Measurements from ENCODE around the gene ZNF555.
"Not testable (repeated sequence)": the region's sequence is repeated elsewhere in the genome, so short reads cannot be mapped to it uniquely, and the experiment has no call there.

ZNF555 gene

GRCh38 chr19:2869618-2870017 lies 28.3 kb downstream of the ZNF555 start:
- Histone ChIP-seq H3K27ac (no peak overlapping the region), H3K4me1 (ENCODE audit: control insufficient read depth in 1 of 2, insufficient read depth in 1 of 2, low read depth in 1 of 2, low read length in 1 of 2) (peaks cover 4% of the 10 kb centered on the region in 2 experiments), H3K4me3 (ENCODE audit: low read depth in 1 of 2, low read length in 1 of 2) (no peak overlapping the region), H3K36me3 (no peaks in the 10 kb centered on the region), H3K27me3 (no peaks in the 10 kb centered on the region), H3K9me3 (no peaks in the 10 kb centered on the region)
- TF ChIP-seq CTCF (IDR thresholded peaks at IDR 0.05) = no peak

- H3K4me3 ChIP-seq (ENCODE audit: low read depth in 1 of 2, low read length in 1 of 2); H3K27me3 ChIP-seq; H3K36me3 ChIP-seq; H3K4me1 ChIP-seq (ENCODE audit: control insufficient read depth in 1 of 2, insufficient read depth in 1 of 2, low read depth in 1 of 2, low read length in 1 of 2); H3K27ac ChIP-seq: not testable (repeated sequence)
- peaks cover 12% of the 10 kb centered on the region for H3K9me3 ChIP-seq
Observed at GRCh38 chr19:2872175-2872574, 30.9 kb downstream of the ZNF555 start.

- peaks cover 22% of the 10 kb centered on the region for H3K9me3 ChIP-seq
- no peak for TF ChIP-seq CTCF (IDR thresholded peaks at IDR 0.05)
- H3K36me3 ChIP-seq = no peaks in the 10 kb centered on the region
- no peaks in the 10 kb centered on the region for H3K27me3 ChIP-seq
- H3K4me3 ChIP-seq (ENCODE audit: low read depth in 1 of 2, low read length in 1 of 2) = no peak overlapping the region
- peaks cover 4% of the 10 kb centered on the region in 2 experiments for H3K4me1 ChIP-seq (ENCODE audit: control insufficient read depth in 1 of 2, insufficient read depth in 1 of 2, low read depth in 1 of 2, low read length in 1 of 2)
- no peak overlapping the region for H3K27ac ChIP-seq
Observed at GRCh38 chr19:2877398-2878331, 36.4 kb downstream of the ZNF555 start.

GRCh38 chr19:2883686-2884439 lies 42.6 kb downstream of the ZNF555 start:
- Histone ChIP-seq H3K9me3 (no peaks in the 10 kb centered on the region), H3K4me3 (ENCODE audit: low read depth in 1 of 2, low read length in 1 of 2) (no peak overlapping the region), H3K27me3 (no peaks in the 10 kb centered on the region), H3K4me1 (ENCODE audit: control insufficient read depth in 1 of 2, insufficient read depth in 1 of 2, low read depth in 1 of 2, low read length in 1 of 2) (peaks cover 0 to 4% of the 10 kb centered on the region in 2 experiments), H3K36me3 (no peaks in the 10 kb centered on the region), H3K27ac (no peak overlapping the region)
- TF ChIP-seq CTCF (IDR thresholded peaks at IDR 0.05) = no peak

- Histone ChIP-seq H3K27ac (no peak overlapping the region), H3K27me3 (no peaks in the 10 kb centered on the region), H3K9me3 (no peaks in the 10 kb centered on the region), H3K36me3 (no peaks in the 10 kb centered on the region), H3K4me3 (ENCODE audit: low read depth in 1 of 2, low read length in 1 of 2) (no peak overlapping the region), H3K4me1 (ENCODE audit: control insufficient read depth in 1 of 2, insufficient read depth in 1 of 2, low read depth in 1 of 2, low read length in 1 of 2) (peaks cover 0 to 5% of the 10 kb centered on the region in 2 experiments)
- no peak for TF ChIP-seq CTCF (IDR thresholded peaks at IDR 0.05)
Observed at GRCh38 chr19:2885736-2886135, 44.5 kb downstream of the ZNF555 start.

All from neutrophil (primary cell).